HCT116 (cell line): Measurements from ENCODE around the gene SPATA21.

Experiments
- EZH2 ChIP-seq: fragments of 200-600 bp; sonication (generic); IDR thresholded peaks from 2 replicates; pipeline ENCODE4 v1.6.1; 2017; ENCODE audit warnings: antibody characterized with exemption, mixed run types
- TF ChIP-seq, protein P1 (sequence below), 3 experiments: fragments of 200-600 bp in 1 of 3; sonication (generic) in 1 of 3; IDR thresholded peaks in 2 of 3; conservative IDR thresholded peaks in 1 of 3; 2 replicates each; pipeline ENCODE4 v1.5.1; 2012 to 2017; ENCODE audit warnings: low read depth in 2 of 3, low read length in 2 of 3, antibody characterized with exemption in 1 of 3, borderline replicate concordance in 1 of 3, control low read depth in 1 of 3, mild to moderate bottlenecking in 1 of 3, mixed read lengths in 1 of 3, mixed run types in 1 of 3, moderate library complexity in 1 of 3; ENCODE audit not compliant: insufficient read depth in 1 of 3

DNA sequence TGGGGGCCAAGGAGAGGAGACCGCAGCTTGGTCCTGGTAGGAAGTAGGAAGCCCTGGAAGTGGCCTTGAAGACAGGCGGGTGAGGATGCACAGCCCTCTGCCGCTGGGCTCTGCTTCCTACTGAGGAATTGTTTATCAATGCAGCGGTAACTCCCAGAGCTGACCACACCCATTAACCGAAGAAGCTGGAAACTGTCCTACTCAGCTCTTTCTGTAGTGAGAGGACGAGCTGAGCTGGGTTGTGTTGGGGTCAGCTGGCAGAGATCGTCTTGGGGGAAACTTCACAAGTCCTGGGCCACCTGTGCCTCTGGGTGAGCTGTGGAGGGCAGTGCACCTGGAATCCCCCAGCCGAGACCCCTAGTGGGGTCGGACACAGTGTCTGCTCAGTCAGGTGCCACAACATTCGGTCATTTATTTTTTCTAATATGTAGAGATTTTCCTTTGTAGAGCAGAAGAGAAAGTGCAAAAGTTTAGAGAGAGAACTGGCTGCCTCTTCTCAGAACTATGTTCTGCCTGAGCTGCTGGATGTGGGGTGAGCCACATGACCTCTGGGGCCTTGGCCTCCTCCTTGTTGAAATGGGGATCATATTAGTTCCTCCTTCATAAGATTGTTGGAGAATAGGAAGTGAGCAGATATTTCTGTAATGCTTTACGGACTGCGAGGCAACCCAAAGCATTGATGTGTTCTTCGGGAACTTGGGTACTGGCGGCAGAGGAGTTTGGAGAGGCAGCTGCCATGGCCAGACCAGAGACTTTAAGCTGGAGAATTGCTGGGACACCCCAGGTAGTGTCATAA is 6.9 kb upstream of the SPATA21 start:
- TF ChIP-seq, protein P1, sequence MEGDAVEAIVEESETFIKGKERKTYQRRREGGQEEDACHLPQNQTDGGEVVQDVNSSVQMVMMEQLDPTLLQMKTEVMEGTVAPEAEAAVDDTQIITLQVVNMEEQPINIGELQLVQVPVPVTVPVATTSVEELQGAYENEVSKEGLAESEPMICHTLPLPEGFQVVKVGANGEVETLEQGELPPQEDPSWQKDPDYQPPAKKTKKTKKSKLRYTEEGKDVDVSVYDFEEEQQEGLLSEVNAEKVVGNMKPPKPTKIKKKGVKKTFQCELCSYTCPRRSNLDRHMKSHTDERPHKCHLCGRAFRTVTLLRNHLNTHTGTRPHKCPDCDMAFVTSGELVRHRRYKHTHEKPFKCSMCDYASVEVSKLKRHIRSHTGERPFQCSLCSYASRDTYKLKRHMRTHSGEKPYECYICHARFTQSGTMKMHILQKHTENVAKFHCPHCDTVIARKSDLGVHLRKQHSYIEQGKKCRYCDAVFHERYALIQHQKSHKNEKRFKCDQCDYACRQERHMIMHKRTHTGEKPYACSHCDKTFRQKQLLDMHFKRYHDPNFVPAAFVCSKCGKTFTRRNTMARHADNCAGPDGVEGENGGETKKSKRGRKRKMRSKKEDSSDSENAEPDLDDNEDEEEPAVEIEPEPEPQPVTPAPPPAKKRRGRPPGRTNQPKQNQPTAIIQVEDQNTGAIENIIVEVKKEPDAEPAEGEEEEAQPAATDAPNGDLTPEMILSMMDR (IDR thresholded peaks at IDR 0.05 in 2 of 3, conservative IDR thresholded peaks at IDR 0.05 in 1 of 3; ENCODE audit: borderline replicate concordance in 1 of 3, insufficient read depth in 1 of 3, low read depth in 2 of 3, low read length in 2 of 3), result no peak
- TF ChIP-seq EZH2, result no peak
